HepG2 (cell line): ENCODE data around the gene ELMO2. TPM values are rescaled to one million over a fixed set of nuclear protein-coding genes. Genes with fewer than 3 reads are reported as not detected.
A peak's percentile ranks its signal among the peaks of the same experiment; 100 is the strongest.

Source experiments
- AHR ChIP-seq: IDR thresholded peaks from 2 replicates; pipeline ENCODE4 v1.6.1; 2018; ENCODE audit warnings: missing genetic modification reagents, missing compliant biosample characterization
- EP300 ChIP-seq, 3 experiments: sonication (generic) in 1 of 3; formaldehyde crosslinking in 1 of 3; IDR thresholded peaks; 2 replicates each; pipeline versions ENCODE4 v1.5.1 to v1.6.1; 2011 to 2020; ENCODE audit warnings: low read depth in 2 of 3, low read length in 2 of 3, borderline replicate concordance in 1 of 3, improper control_type of control experiment in 1 of 3, mild to moderate bottlenecking in 1 of 3, missing genetic modification reagents in 1 of 3, moderate library complexity in 1 of 3
- HOXA9 ChIP-seq: sonication (generic); formaldehyde crosslinking; IDR thresholded peaks from 2 replicates; pipeline ENCODE4 v1.8.1; 2022; ENCODE audit warnings: missing genetic modification reagents, mild to moderate bottlenecking, moderate library complexity, borderline replicate concordance
- MED8 ChIP-seq: sonication (generic); formaldehyde crosslinking; IDR thresholded peaks from 2 replicates; pipeline ENCODE4 v1.8.1; 2023; ENCODE audit warnings: mild to moderate bottlenecking, missing genetic modification reagents; ENCODE audit not compliant: insufficient replicate concordance
- MTA3 ChIP-seq: sonication (generic); formaldehyde crosslinking; IDR thresholded peaks from 2 replicates; pipeline ENCODE4 v1.4.0; 2020; ENCODE audit warnings: missing genetic modification reagents
- NR2F2 ChIP-seq: IDR thresholded peaks from 2 replicates; pipeline ENCODE4 v1.6.1; 2012; ENCODE audit warnings: low read depth, inconsistent platforms, borderline replicate concordance
- NR3C1 ChIP-seq: sonication (generic); formaldehyde crosslinking; IDR thresholded peaks from 2 replicates; pipeline ENCODE4 v1.4.0; 2020; ENCODE audit warnings: missing genetic modification reagents
- POLR2A ChIP-seq, 2 experiments: IDR thresholded peaks; 2 replicates each; pipeline ENCODE4 v1.6.1; 2011; ENCODE audit warnings: low read depth in 2 of 2, low read length in 2 of 2, mild to moderate bottlenecking in 1 of 2, moderate library complexity in 1 of 2; ENCODE audit not compliant: insufficient read depth in 1 of 2
- SNRNP70 ChIP-seq: fragments of 200-400 bp; formaldehyde crosslinking; IDR thresholded peaks from 2 replicates; pipeline ENCODE4 v1.6.1; 2017; ENCODE audit warnings: mild to moderate bottlenecking, low read depth, low read length, moderate library complexity
- ZNF572 ChIP-seq: sonication (generic); formaldehyde crosslinking; IDR thresholded peaks from 2 replicates; pipeline ENCODE4 v1.5.1; 2020; ENCODE audit warnings: mild to moderate bottlenecking, missing genetic modification reagents
- ZNF75D ChIP-seq: sonication (generic); formaldehyde crosslinking; IDR thresholded peaks from 2 replicates; pipeline ENCODE4 v1.8.1; 2023; ENCODE audit warnings: missing genetic modification reagents, mild to moderate bottlenecking, borderline replicate concordance
- ZNF768 ChIP-seq: sonication (generic); formaldehyde crosslinking; IDR thresholded peaks from 2 replicates; pipeline ENCODE4 v1.4.0; 2020; ENCODE audit warnings: missing genetic modification reagents
- polyA plus RNA-seq, 8 experiments: library from polyadenylated mRNA; depleted of rRNA in 3 of 8; stranded (reverse) in 7 of 8; unstranded in 1 of 8; fragments of >200 nt; fragmentation: Illumina TruSeq in 4 of 8; extraction: Trizol in 4 of 8; gene quantifications; 2 replicates each; pipeline versions ENCODE4 v1.2.1 to v1.2.3, GENCODE V29; 2011 to 2016; ENCODE audit warnings: low read depth in 4 of 8, missing spikeins in 1 of 8, mixed read lengths in 1 of 8; ENCODE audit not compliant: insufficient read depth in 1 of 8
- total RNA-seq, 5 experiments: library from RNA; depleted of rRNA; stranded (reverse); fragments of >200 nt; fragmentation: Illumina TruSeq; extraction: Trizol; gene quantifications; 2 replicates each; pipeline ENCODE4 v1.2.3, GENCODE V29; 2016; ENCODE audit warnings: low read depth in 1 of 5
- TF ChIP-seq, protein P1 (sequence below): sonication (generic); formaldehyde crosslinking; IDR thresholded peaks from 2 replicates; pipeline ENCODE4 v1.9.0; 2021; ENCODE audit warnings: missing genetic modification reagents, mild to moderate bottlenecking, borderline replicate concordance
- TF ChIP-seq, protein P2 (sequence below): sonication (generic); formaldehyde crosslinking; IDR thresholded peaks from 2 replicates; pipeline ENCODE4 v1.8.0; 2022; ENCODE audit warnings: missing genetic modification reagents, mild to moderate bottlenecking, borderline replicate concordance
- TF ChIP-seq, protein P3 (sequence below): sonication (generic); formaldehyde crosslinking; IDR thresholded peaks from 2 replicates; pipeline ENCODE4 v1.5.0; 2020; ENCODE audit warnings: missing genetic modification reagents, mild to moderate bottlenecking, borderline replicate concordance

Gene ELMO2
- total and polyA plus RNA-seq, 2 of the 13 experiments (the other 11 are each of a cell fraction or from before 2014, with no cell fraction given), result 30.6 to 35.7 TPM

DNA sequence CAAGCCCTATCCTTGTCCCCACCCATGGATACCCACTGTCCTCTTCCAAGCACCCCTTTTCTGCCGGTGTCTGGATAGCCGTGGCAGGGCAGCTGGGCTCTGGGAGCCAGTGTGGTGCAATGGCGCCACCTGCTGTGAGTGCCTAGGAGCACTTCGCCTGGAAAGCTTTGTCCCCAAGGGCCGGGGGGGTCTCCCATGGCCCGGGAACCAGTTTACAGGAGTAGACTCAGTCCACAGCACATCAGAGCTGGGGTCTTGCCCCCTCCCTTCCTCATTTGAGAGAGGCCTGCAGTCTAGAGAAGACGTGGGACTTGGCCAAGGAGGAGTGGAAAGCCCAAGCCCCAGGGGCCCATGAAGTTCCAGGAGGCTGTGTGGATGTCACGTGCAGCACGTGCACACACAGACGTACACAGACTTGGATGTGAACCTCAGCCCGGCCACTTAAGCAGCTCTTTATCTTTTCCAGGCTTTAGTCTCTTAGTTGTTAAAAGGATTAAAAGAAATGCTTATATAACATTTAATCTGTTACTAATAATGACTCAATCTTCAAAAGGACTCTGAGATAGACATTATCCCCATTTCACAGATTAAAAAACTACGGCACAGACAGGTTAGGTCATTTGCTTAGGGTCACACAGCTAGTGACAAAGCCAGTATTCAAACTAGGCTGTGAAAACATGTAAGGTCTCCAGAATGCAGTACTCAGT is 57.2 kb downstream of the ELMO2 start (continued):
- no peak for TF ChIP-seq AHR (CRISPR knock-in tag)
- no peak for TF ChIP-seq NR3C1 (CRISPR knock-in tag)
- TF ChIP-seq ZNF768 (CRISPR knock-in tag), result peak; percentile 19
- no peak for TF ChIP-seq SNRNP70
- TF ChIP-seq, protein P1, sequence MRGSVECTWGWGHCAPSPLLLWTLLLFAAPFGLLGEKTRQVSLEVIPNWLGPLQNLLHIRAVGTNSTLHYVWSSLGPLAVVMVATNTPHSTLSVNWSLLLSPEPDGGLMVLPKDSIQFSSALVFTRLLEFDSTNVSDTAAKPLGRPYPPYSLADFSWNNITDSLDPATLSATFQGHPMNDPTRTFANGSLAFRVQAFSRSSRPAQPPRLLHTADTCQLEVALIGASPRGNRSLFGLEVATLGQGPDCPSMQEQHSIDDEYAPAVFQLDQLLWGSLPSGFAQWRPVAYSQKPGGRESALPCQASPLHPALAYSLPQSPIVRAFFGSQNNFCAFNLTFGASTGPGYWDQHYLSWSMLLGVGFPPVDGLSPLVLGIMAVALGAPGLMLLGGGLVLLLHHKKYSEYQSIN (CRISPR knock-in tag), result no peak
- TF ChIP-seq, protein P2, sequence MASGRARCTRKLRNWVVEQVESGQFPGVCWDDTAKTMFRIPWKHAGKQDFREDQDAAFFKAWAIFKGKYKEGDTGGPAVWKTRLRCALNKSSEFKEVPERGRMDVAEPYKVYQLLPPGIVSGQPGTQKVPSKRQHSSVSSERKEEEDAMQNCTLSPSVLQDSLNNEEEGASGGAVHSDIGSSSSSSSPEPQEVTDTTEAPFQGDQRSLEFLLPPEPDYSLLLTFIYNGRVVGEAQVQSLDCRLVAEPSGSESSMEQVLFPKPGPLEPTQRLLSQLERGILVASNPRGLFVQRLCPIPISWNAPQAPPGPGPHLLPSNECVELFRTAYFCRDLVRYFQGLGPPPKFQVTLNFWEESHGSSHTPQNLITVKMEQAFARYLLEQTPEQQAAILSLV, result peak; percentile 39; the same call in 1 of the 2 replicates
- no peak for TF ChIP-seq EP300 (IDR thresholded peaks at IDR 0.05; ENCODE audit: low read depth in 2 of 2, low read length in 2 of 2)
- TF ChIP-seq EP300 (CRISPR knock-in tag; IDR thresholded peaks at IDR 0.05; ENCODE audit: borderline replicate concordance), result 0 out of 2 replicates have a peak, but pooled peaks have one; percentile 15
- TF ChIP-seq MED8 (CRISPR knock-in tag), result no peak
- no peak for TF ChIP-seq POLR2A (IDR thresholded peaks at IDR 0.05; ENCODE audit: insufficient read depth in 1 of 2, low read depth in 2 of 2, low read length in 2 of 2)
- TF ChIP-seq MTA3 (CRISPR knock-in tag), result no peak
- no peak for TF ChIP-seq ZNF75D (CRISPR knock-in tag)
- no peak for TF ChIP-seq HOXA9 (CRISPR knock-in tag)
- no peak for TF ChIP-seq NR2F2
- peak; percentile 68; the same call in 1 of the 2 replicates for TF ChIP-seq ZNF572 (CRISPR knock-in tag)
- TF ChIP-seq, protein P3, sequence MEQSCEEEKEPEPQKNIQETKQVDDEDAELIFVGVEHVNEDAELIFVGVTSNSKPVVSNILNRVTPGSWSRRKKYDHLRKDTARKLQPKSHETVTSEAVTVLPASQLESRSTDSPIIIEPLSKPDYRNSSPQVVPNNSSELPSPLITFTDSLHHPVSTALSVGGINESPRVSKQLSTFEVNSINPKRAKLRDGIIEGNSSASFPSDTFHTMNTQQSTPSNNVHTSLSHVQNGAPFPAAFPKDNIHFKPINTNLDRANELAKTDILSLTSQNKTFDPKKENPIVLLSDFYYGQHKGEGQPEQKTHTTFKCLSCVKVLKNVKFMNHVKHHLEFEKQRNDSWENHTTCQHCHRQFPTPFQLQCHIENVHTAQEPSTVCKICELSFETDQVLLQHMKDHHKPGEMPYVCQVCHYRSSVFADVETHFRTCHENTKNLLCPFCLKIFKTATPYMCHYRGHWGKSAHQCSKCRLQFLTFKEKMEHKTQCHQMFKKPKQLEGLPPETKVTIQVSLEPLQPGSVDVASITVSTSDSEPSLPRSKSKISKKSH (CRISPR knock-in tag), result peak; percentile 75; the same call in 1 of the 2 replicates
